ENCODE data around the gene NAA15. TPM values are rescaled to one million over a fixed set of nuclear protein-coding genes. Genes with fewer than 3 reads are reported as not detected.
"Not testable (repeated sequence)": the region's sequence is repeated elsewhere in the genome, so short reads cannot be mapped to it uniquely, and the experiment has no call there.

NAA15 gene
- total RNA-seq, 1 experiment from 2014 or later: 41.0 TPM

DNA sequence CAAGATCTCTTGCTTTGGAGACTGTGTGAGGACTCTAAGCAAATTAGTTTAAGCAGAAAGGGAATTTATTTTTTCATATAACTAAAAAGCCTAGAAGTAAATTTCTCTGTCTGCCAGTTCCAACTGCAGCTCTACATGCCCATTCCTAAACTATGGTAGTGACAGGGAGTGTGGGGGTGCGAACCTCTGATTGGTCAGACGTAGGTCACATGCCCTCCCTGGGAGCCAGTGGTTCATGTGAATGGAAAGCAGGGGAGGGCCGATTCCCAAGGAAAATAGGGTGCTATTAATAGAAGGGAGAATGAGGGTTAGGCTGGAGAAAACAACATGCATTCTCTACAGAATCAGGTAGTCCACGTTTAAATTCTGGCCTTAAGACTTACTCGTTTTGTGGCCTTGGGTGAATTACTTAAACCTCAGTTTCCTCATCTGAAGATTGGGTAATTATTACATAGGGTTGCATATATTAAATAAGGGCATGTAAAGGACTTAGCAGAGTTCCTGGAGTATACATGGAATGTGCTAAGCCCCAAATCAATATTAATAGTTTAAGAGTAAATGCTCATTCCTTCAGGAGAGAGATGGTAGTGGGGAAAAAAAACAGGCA is 159.8 kb downstream of the NAA15 start:
- Histone ChIP-seq H3F3A (ENCODE audit: low read length, unreplicated experiment) (no peaks in the 10 kb centered on the region), H4K20me1 (ENCODE audit: low read length) (no peaks in the 10 kb centered on the region), H3K9ac (ENCODE audit: low read length) (no peak overlapping the region), H2AFZ (ENCODE audit: low read length) (no peak overlapping the region), H3K4me2 (ENCODE audit: low read length) (no peak overlapping the region), H3K9me3 (ENCODE audit: low read length) (no peaks in the 10 kb centered on the region), H3K9me2 (replicated peaks; ENCODE audit: low read length) (no peaks in the 10 kb centered on the region), H3K4me1 (ENCODE audit: insufficient read depth, low read length) (peaks cover 20% of the 10 kb centered on the region), H3K36me3 (ENCODE audit: low read depth, low read length) (no peaks in the 10 kb centered on the region), H3K27me3 (ENCODE audit: low read length) (no peaks in the 10 kb centered on the region), H3K79me2 (ENCODE audit: low read length) (peaks cover 63% of the 10 kb centered on the region), H3K27ac (ENCODE audit: low read length) (no peak overlapping the region), H3K4me3 (ENCODE audit: low read length) (no peak overlapping the region)
- DNase-seq (no peak), ATAC-seq (no peak)
- POLR2A ChIA-PET (ENCODE audit: unreplicated experiment): interaction anchor here (0.6 kb wide), 1 partner anchor 148 kb away, joined by 6 read pairs; no protein-coding TSS in a partner anchor
- BruUV-seq (replicated peaks): no TSS peak
- no peak for TF ChIP-seq EZH2phosphoT487 (IDR thresholded peaks at IDR 0.05; ENCODE audit: borderline replicate concordance, low read length)
- no peak for TF ChIP-seq EZH2 (IDR thresholded peaks at IDR 0.05; ENCODE audit: low read length, unreplicated experiment)
- TF ChIP-seq, protein P1, sequence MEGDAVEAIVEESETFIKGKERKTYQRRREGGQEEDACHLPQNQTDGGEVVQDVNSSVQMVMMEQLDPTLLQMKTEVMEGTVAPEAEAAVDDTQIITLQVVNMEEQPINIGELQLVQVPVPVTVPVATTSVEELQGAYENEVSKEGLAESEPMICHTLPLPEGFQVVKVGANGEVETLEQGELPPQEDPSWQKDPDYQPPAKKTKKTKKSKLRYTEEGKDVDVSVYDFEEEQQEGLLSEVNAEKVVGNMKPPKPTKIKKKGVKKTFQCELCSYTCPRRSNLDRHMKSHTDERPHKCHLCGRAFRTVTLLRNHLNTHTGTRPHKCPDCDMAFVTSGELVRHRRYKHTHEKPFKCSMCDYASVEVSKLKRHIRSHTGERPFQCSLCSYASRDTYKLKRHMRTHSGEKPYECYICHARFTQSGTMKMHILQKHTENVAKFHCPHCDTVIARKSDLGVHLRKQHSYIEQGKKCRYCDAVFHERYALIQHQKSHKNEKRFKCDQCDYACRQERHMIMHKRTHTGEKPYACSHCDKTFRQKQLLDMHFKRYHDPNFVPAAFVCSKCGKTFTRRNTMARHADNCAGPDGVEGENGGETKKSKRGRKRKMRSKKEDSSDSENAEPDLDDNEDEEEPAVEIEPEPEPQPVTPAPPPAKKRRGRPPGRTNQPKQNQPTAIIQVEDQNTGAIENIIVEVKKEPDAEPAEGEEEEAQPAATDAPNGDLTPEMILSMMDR (conservative IDR thresholded peaks at IDR 0.05; ENCODE audit: low read depth, low read length): no peak
- intact Hi-C loops (cut with micrococcal nuclease): no loop called here
- CTCF ChIA-PET: no interaction called here

DNA sequence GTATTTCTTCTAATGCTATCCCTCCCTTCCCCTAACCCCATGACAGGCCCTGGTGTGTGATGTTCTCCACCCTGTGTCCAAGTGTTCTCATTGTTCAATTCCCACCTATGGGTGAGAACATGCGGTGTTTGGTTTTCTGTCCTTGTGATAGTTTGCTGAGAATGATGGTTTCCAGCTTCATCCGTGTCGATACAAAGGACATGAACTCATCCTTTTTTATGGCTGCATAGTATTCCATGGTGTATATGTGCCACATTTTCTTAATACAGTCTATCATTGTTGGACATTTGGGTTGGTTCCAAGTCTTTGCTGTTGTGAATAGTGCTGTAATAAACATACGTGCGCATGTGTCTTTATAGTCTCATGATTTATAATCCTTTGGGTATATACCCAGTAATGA is 163.2 kb downstream of the NAA15 start:
- H3K4me1 ChIP-seq (ENCODE audit: insufficient read depth, low read length); H3K27ac ChIP-seq (ENCODE audit: low read length); H3K27me3 ChIP-seq (ENCODE audit: low read length); H3K9me3 ChIP-seq (ENCODE audit: low read length); CTCF ChIA-PET; DNase-seq; POLR2A ChIA-PET (ENCODE audit: unreplicated experiment); H3K9ac ChIP-seq (ENCODE audit: low read length); BruUV-seq (replicated peaks); H4K20me1 ChIP-seq (ENCODE audit: low read length); H3K36me3 ChIP-seq (ENCODE audit: low read depth, low read length); H2AFZ ChIP-seq (ENCODE audit: low read length); H3K4me3 ChIP-seq (ENCODE audit: low read length); intact Hi-C loops (cut with micrococcal nuclease); H3F3A ChIP-seq (ENCODE audit: low read length, unreplicated experiment); H3K4me2 ChIP-seq (ENCODE audit: low read length); ATAC-seq; H3K9me2 ChIP-seq (replicated peaks; ENCODE audit: low read length): not testable (repeated sequence)
- H3K79me2 ChIP-seq (ENCODE audit: low read length): peaks cover 38% of the 10 kb centered on the region

GRCh38 chr4:139465922-139466321 is 164.6 kb downstream of the NAA15 start:
- no peak overlapping the region for H2AFZ ChIP-seq (ENCODE audit: low read length)
- no peak overlapping the region for H3K4me2 ChIP-seq (ENCODE audit: low read length)
- no peaks in the 10 kb centered on the region for H3K4me1 ChIP-seq (ENCODE audit: insufficient read depth, low read length)
- no peak for TF ChIP-seq EZH2 (IDR thresholded peaks at IDR 0.05; ENCODE audit: low read length, unreplicated experiment)
- no peaks in the 10 kb centered on the region for H3F3A ChIP-seq (ENCODE audit: low read length, unreplicated experiment)
- ATAC-seq: no peak
- intact Hi-C loops (cut with micrococcal nuclease): no loop called here
- peaks cover 35% of the 10 kb centered on the region for H3K79me2 ChIP-seq (ENCODE audit: low read length)
- ChIA-PET CTCF (no interaction called here), POLR2A (ENCODE audit: unreplicated experiment) (no interaction called here)
- H3K27me3 ChIP-seq (ENCODE audit: low read length): no peaks in the 10 kb centered on the region
- DNase-seq: no peak
- H4K20me1 ChIP-seq (ENCODE audit: low read length): no peaks in the 10 kb centered on the region
- BruUV-seq (replicated peaks): no TSS peak
- no peak overlapping the region for H3K9ac ChIP-seq (ENCODE audit: low read length)
- H3K36me3 ChIP-seq (ENCODE audit: low read depth, low read length): no peaks in the 10 kb centered on the region
- no peak overlapping the region for H3K4me3 ChIP-seq (ENCODE audit: low read length)
- H3K9me3 ChIP-seq (ENCODE audit: low read length): no peaks in the 10 kb centered on the region
- H3K27ac ChIP-seq (ENCODE audit: low read length): no peak overlapping the region
- no peaks in the 10 kb centered on the region for H3K9me2 ChIP-seq (replicated peaks; ENCODE audit: low read length)

DNA sequence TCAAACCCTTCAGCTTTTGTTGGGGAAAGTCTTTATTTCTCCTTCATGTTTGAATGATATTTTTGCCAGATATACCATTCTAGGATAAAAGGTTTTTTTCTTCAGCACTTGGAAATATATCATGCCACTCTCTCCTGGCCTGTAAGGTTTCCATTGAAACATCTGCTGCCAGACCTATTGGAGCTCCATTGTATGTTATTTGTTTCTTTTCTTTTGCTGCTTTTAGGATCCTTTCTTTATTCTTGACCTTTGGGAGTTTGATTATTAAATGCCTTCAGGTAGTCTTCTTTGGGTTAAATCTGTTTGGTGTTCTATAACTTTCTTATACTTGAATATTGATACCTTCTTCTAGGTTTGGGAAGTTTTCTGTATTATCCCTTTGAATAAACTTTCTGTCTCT is 167.5 kb downstream of the NAA15 start:
- H3K4me2 ChIP-seq (ENCODE audit: low read length); H3K4me3 ChIP-seq (ENCODE audit: low read length); H3K27me3 ChIP-seq (ENCODE audit: low read length); ATAC-seq; BruUV-seq (replicated peaks); CTCF ChIA-PET; H3K4me1 ChIP-seq (ENCODE audit: insufficient read depth, low read length); DNase-seq; H3K9me2 ChIP-seq (replicated peaks; ENCODE audit: low read length); H3K9ac ChIP-seq (ENCODE audit: low read length); POLR2A ChIA-PET (ENCODE audit: unreplicated experiment); H3K36me3 ChIP-seq (ENCODE audit: low read depth, low read length); H3K9me3 ChIP-seq (ENCODE audit: low read length); intact Hi-C loops (cut with micrococcal nuclease); H3K27ac ChIP-seq (ENCODE audit: low read length); H2AFZ ChIP-seq (ENCODE audit: low read length); H3F3A ChIP-seq (ENCODE audit: low read length, unreplicated experiment); H4K20me1 ChIP-seq (ENCODE audit: low read length): not testable (repeated sequence)
- peaks cover 26% of the 10 kb centered on the region for H3K79me2 ChIP-seq (ENCODE audit: low read length)
